HFFc6 (cell line): ENCODE results near the gene ARSB. TPM values are rescaled to one million over a fixed set of nuclear protein-coding genes. Genes with fewer than 3 reads are reported as not detected.

Experiments
- DNase-seq: peaks from one replicate; pipeline ENCODE4 v3.0.0-alpha.2; 2018
- H3K27ac Mint-ChIP-seq: 2 replicates; pipeline ENCODE4 v1.8.0; 2020; ENCODE audit warnings: mild to moderate bottlenecking, mixed read lengths
- H3K27me3 Mint-ChIP-seq: 2 replicates; pipeline ENCODE4 v1.8.0; 2021; ENCODE audit warnings: mild to moderate bottlenecking, moderate library complexity, mixed read lengths; ENCODE audit not compliant: insufficient read depth
- H3K36me3 Mint-ChIP-seq: 2 replicates; pipeline ENCODE4 v1.8.0; 2021; ENCODE audit warnings: low read depth, mixed read lengths
- H3K4me1 Mint-ChIP-seq: 2 replicates; pipeline ENCODE4 v1.8.0; 2020; ENCODE audit warnings: low read depth, mixed read lengths
- H3K4me3 Mint-ChIP-seq: 2 replicates; pipeline ENCODE4 v1.8.0; 2020; ENCODE audit warnings: mild to moderate bottlenecking, moderate library complexity, mixed read lengths
- H3K9me3 Mint-ChIP-seq: 2 replicates; pipeline ENCODE4 v1.8.0; 2020; ENCODE audit warnings: mild to moderate bottlenecking, mixed read lengths
- CTCF ChIP-seq: fragments of 200-600 bp; sonication (generic); IDR thresholded peaks from 2 replicates; pipeline ENCODE4 v1.5.0; 2021; ENCODE audit warnings: antibody characterized with exemption, mild to moderate bottlenecking
- total RNA-seq, 6 experiments: library from RNA; stranded (reverse); fragmentation: NEBNext Ultra II Directional; extraction: Animal tissue kit (Norgen Biotek cat#: 25700); gene quantifications; 2 replicates in 1 of 6; 3 replicates in 5 of 6; pipeline ENCODE4 v1.2.3, GENCODE V29; 2021

The ARSB gene
- total RNA-seq, 6 experiments from 2014 or later = 24.4 to 32.7 (median 27.8) TPM

DNA sequence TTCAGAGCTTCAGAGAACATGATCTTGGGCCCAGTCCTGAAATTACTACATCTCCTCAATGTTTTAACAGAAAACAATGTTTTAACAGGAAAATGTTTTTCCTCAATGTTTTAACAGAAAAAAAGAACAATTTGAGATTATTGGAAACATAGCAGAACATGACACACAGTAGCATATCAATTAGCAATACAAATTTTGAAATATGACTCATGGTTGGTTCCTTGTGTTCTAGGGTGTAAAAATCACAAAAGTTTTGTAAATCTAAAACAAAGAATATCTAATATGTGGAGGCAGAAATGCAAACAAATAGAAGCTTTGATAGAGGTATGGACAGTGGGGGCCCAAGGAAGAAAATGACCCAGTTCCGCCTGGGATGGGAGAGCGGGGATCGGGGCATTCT is 22.8 kb upstream of the ARSB start:
- Mint-ChIP-seq H3K36me3 (peaks cover 2% of the 10 kb centered on the region), H3K27me3 (peaks cover 18% of the 10 kb centered on the region), H3K9me3 (peaks cover under 1% of the 10 kb centered on the region; the same call in 1 of the 2 replicates), H3K4me1 (peaks cover 34% of the 10 kb centered on the region), H3K4me3 (no peak overlapping the region), H3K27ac (no peak overlapping the region)
- no peak for TF ChIP-seq CTCF
- no peak for DNase-seq

GRCh38 chr5:79005936-79006631 is 21.0 kb upstream of the ARSB start:
- no peak overlapping the region for H3K4me3 Mint-ChIP-seq
- H3K9me3 Mint-ChIP-seq = no peaks in the 10 kb centered on the region

GRCh38 chr5:79005151-79005550 is 20.0 kb upstream of the ARSB start:
- DNase-seq = no peak

More at GRCh38 chr5:79005936-79006631, 21.0 kb upstream of the ARSB start:
- H3K36me3 Mint-ChIP-seq = no peaks in the 10 kb centered on the region
- peaks cover 18% of the 10 kb centered on the region for H3K27me3 Mint-ChIP-seq
- H3K4me1 Mint-ChIP-seq = peaks cover 41% of the 10 kb centered on the region
- no peak for TF ChIP-seq CTCF
- H3K27ac Mint-ChIP-seq = no peak overlapping the region
- DNase-seq = no peak

GRCh38 chr5:79002374-79002773 is 17.3 kb upstream of the ARSB start:
- Mint-ChIP-seq H3K4me1 (peaks cover 25% of the 10 kb centered on the region), H3K27ac (peak overlapping the region; percentile 61), H3K27me3 (peaks cover 13% of the 10 kb centered on the region), H3K4me3 (peak overlapping the region; percentile 53; the same call in 1 of the 2 replicates), H3K9me3 (no peaks in the 10 kb centered on the region), H3K36me3 (no peaks in the 10 kb centered on the region)
- no peak for DNase-seq
- TF ChIP-seq CTCF = no peak

More at GRCh38 chr5:79005151-79005550, 20.0 kb upstream of the ARSB start:
- H3K4me1 Mint-ChIP-seq = peaks cover 35% of the 10 kb centered on the region
- no peak overlapping the region for H3K4me3 Mint-ChIP-seq
- no peak for TF ChIP-seq CTCF
- no peaks in the 10 kb centered on the region for H3K9me3 Mint-ChIP-seq
- peaks cover 16% of the 10 kb centered on the region for H3K27me3 Mint-ChIP-seq
- H3K36me3 Mint-ChIP-seq = no peaks in the 10 kb centered on the region
- no peak overlapping the region for H3K27ac Mint-ChIP-seq

- Mint-ChIP-seq H3K4me3 (peak overlapping the region; percentile 53; the same call in 1 of the 2 replicates), H3K9me3 (no peaks in the 10 kb centered on the region), H3K4me1 (peaks cover 25% of the 10 kb centered on the region), H3K27ac (peak overlapping the region; percentile 61; the same call in 1 of the 2 replicates), H3K36me3 (no peaks in the 10 kb centered on the region), H3K27me3 (peaks cover 10% of the 10 kb centered on the region)
- TF ChIP-seq CTCF = no peak
- no peak for DNase-seq
These were observed 16.4 kb upstream of the ARSB start for GRCh38 chr5:79001471-79001870.
